ENCODE data around the gene FBXO11.

DNA sequence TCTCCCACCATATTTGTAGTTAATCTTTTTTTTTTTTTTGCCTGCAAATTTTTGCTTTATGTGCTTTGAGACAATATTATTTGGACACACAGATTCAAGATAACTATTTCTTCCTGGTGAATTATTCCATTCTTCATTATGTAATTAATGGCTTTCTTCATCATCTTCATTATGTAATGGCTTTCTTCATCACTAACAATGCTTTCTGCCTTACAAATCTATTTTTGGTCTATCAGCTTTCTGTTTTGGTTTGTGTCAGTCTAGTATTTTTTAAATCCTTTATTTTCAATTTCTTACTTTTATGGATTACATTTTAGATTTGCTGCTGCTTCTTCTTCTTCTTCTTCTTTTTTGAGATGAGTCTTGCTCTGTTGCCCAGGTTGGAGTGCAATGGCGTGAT, 62.9 kb downstream of the FBXO11 start:
- TF ChIP-seq, protein P1, sequence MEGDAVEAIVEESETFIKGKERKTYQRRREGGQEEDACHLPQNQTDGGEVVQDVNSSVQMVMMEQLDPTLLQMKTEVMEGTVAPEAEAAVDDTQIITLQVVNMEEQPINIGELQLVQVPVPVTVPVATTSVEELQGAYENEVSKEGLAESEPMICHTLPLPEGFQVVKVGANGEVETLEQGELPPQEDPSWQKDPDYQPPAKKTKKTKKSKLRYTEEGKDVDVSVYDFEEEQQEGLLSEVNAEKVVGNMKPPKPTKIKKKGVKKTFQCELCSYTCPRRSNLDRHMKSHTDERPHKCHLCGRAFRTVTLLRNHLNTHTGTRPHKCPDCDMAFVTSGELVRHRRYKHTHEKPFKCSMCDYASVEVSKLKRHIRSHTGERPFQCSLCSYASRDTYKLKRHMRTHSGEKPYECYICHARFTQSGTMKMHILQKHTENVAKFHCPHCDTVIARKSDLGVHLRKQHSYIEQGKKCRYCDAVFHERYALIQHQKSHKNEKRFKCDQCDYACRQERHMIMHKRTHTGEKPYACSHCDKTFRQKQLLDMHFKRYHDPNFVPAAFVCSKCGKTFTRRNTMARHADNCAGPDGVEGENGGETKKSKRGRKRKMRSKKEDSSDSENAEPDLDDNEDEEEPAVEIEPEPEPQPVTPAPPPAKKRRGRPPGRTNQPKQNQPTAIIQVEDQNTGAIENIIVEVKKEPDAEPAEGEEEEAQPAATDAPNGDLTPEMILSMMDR (IDR thresholded peaks at IDR 0.05) = no peak
- no peak for TF ChIP-seq POLR2A (IDR thresholded peaks at IDR 0.05)

Data from adrenal gland (tissue), 5 donors.